NK-92 treated with Interleukin-12 subunit alpha and Interleukin-12 subunit beta, amount 100 ng/mL, for 24 hours (cell line): ENCODE measurements around the gene WFDC8.

Source experiments
- DNase-seq: peaks from one replicate; lab custom pipeline; 2025; lab: John Stamatoyannopoulos, UW

WFDC8 gene

GRCh38 chr20:45547206-45547770 is 31.8 kb downstream of the WFDC8 start, which contains the start of gene EPPIN:
Gene EPPIN (minus strand): TSS chr20:45547401. CDS start chr20:45547357, 44 bp downstream.
- DNase-seq: no peak

DNA sequence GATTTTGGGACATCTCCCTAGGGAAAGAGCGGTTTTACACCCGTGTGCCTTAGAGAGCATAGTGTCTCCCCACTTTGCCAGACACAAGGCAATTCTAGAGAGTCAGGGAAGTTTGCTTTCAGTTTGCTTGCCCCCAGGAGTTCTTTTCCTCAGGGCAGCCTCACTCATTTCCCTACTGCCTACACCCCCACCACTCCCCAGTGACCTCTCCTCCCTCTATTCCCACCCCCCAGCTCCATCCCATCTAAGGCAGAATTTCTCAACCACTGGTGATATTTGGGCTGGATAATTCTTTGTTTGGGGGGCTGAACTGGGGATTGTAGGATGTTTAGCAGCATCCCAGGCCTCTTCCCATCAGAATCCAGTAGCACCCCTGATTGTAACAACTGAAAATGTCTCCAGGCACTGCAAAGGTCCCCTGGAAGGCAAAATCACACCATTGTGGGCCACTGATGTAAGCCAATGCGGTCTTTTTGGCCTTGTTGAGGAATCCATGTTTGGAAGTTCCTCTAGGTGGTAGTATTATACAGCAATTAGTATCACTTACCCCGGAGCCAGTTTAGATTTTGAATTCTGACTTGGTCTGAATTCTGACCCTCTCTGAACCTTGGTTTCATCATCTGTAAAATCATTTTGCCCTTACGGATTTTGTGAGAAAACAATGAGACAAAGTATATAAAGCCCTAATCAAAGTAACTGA is 33.2 kb downstream of the WFDC8 start:
- no peak for DNase-seq

DNA sequence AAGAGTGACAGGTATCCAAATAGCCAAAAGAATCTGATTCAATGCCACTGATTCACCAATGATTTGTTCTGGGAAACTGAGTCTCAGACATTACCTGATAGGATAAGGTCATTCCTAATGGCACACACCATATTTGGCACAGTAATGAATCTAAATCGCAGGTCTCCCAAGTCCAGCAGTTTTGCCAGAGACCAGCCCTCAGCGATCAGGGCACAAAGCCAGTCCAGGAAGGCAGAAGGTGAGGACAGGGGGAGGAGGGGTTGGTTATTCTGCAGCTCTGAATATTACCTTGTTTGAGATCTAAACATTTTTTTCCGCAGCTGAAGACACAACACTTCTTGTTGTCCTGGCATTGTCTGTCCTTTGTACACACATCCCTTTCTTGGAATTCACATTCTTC is 33.7 kb downstream of the WFDC8 start:
- no peak for DNase-seq

DNA sequence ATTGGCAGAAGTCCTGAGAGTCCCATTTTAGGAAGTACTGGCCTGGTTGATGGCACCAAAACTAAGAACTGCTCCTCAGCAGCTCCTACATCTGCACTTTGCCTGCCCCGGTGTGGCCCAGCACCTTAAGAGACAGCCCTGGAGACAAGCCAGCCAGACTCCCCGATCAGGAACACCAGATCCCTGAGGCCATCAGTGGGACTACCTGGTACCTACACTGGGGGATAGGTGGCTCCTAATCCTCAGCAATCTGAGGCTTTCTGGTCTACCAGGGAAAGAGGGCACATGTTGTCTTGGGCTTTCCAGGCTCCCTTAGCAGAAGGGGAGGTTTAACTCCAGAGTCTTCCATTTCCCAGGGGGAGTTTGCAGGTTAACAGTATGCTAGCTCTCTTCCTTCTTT is 39.7 kb downstream of the WFDC8 start, which contains the start of gene WFDC6:
WFDC6 (minus strand) TSS at position 101 of the 400 bp plus-strand sequence; CDS start at position 26, 75 bp downstream.
- no peak for DNase-seq

GRCh38 chr20:45538209-45538799 is 40.8 kb downstream of the WFDC8 start:
- no peak for DNase-seq

- DNase-seq: no peak
These were observed 51.8 kb downstream of the WFDC8 start for GRCh38 chr20:45527294-45527693.

- DNase-seq: no peak
These were observed 55.3 kb downstream of the WFDC8 start for GRCh38 chr20:45523821-45524220.

DNA sequence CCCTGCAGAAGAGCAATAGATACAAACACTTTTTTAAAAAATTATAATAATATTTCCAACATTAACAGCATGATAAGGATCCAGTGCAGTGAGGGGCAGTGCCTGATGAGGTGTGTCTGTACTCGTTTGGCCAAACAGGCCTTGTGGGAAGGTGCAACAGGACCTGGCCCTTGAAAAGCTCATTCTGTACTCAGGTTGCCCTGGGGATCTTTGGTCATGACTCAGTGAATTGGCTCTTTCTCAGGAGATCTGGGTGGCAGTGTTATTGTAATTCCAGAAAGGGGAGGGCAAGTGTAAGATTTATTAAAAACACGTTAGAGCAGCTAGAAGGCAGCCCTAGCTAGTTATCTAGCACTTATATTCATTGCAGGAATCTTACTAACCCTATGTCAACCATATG is 60.8 kb downstream of the WFDC8 start:
- no peak for DNase-seq

- DNase-seq: no peak
These were observed 63.8 kb downstream of the WFDC8 start, which contains the start of gene SPINT3 for GRCh38 chr20:45515147-45515913. Gene SPINT3 (minus strand): TSS chr20:45515622. CDS start chr20:45515608, 14 bp downstream.

DNA sequence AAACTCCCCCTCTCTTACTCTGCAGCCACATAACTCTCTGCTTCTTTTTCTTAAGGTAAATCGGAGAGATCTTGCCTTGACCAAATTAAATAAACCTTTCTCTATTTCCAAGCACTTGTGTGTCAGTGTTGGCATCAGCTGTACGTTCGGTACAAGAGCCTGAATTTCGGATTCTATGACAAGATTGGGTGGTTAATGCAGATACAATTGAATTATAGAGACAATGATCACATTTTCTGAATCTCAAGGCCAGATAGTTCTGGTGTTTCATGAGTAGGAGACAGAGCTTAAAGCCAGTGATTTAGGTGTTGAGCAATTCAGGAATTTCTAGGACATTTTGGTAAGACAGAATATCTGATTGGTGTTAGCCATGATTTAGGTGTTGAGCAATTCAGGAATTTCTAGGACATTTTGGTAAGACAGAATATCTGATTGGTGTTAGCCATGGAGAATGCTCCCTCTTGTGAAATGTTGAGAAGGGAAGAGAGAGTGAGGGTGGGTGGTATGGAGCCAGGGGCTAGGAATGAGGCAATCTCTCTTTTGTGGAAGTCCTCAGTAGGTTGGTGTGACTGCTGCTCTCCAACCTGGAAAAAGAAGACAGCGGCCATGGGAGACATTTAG is 68.7 kb downstream of the WFDC8 start:
- DNase-seq: no peak

- no peak for DNase-seq
These were observed 70.0 kb downstream of the WFDC8 start for GRCh38 chr20:45509091-45509490.

- no peak for DNase-seq
These were observed 70.8 kb downstream of the WFDC8 start for GRCh38 chr20:45508068-45508886.

DNA sequence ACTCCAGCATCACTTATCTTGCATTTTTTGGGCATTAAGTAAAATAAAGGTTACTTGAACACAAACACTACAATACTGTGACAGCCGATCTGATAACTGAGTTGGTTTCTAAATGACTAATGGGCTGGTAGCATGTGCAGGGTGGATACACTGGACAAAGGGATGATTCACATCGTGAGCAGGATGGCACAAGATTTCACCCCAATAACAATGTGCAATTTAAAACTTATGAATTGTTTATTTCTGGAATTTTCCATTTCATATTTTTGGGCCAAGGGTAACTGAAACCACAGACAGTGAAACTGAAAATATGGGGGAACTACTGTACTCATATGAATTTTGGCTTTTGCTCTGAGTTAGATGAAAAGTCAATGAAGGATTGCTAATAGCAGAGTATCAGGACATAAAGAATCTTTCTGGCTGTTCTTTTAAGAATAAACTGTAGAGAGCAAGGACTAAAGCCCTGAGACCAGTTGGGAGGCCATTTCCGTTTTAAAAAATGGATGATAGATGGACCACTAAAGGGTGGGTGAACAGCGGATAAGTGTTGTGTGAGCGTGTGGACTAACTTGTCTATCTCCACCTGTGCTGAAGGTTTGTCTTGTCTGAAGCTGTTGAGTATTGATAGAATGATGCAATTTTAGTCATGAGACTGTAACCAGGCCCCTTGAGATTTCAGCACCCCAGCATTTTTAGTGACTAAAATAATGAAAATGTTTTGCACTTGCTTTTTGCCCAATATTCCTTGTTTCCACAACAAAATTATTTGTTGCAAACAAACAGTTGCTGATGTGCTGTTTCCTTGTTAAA is 71.9 kb downstream of the WFDC8 start:
- no peak for DNase-seq

GRCh38 chr20:45506398-45506797 is 72.7 kb downstream of the WFDC8 start:
- no peak for DNase-seq

DNA sequence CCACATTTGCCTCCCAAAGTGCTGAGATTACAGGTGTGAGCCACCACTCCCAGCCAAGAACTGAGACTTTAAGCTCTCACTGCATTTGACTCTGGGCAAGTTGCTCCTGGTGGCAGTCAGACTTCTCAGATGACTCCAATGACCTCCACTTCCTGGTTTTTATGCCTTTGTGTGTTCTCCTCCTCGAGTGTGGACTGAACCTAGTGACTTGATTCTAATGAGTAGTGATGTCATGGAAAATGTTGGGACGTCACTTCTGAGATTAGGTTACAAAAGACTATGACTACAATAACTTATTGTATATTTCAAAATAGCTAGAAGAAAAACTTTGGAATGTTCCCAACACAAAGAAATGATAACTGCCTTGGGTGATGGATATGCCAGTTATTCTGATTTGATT is 75.7 kb downstream of the WFDC8 start:
- no peak for DNase-seq

DNA sequence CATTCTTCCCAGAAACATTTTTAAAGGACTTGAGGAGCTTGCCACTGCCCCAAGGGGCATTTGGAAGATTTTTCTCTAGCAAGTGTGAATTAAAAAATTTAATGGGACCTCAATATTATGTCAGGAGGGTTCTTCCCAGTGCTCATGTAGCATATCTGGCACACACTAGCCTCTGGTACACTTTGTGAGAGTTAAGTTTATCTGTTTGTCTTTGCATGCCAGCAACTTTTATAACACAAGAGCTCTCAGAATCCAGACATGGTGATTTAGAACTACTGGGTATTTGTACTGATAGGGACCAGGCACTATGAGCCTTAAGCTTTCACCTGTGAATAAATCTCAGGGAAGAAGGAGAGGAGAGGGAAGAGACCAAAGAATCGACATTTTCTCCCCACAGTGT is 76.5 kb downstream of the WFDC8 start:
- no peak for DNase-seq
